GM19324 (cell line): ENCODE data around the gene RDH5.
"Not testable (repeated sequence)": the region's sequence is repeated elsewhere in the genome, so short reads cannot be mapped to it uniquely, and the experiment has no call there.

Source experiments
- ATAC-seq: cut with Tn5 transposase; IDR thresholded peaks from one replicate; pipeline ENCODE4 v1.9.1; 2021; ENCODE audit warnings: mild to moderate bottlenecking, moderate library complexity; ENCODE audit not compliant: unreplicated experiment, low FRiP score

Gene RDH5

DNA sequence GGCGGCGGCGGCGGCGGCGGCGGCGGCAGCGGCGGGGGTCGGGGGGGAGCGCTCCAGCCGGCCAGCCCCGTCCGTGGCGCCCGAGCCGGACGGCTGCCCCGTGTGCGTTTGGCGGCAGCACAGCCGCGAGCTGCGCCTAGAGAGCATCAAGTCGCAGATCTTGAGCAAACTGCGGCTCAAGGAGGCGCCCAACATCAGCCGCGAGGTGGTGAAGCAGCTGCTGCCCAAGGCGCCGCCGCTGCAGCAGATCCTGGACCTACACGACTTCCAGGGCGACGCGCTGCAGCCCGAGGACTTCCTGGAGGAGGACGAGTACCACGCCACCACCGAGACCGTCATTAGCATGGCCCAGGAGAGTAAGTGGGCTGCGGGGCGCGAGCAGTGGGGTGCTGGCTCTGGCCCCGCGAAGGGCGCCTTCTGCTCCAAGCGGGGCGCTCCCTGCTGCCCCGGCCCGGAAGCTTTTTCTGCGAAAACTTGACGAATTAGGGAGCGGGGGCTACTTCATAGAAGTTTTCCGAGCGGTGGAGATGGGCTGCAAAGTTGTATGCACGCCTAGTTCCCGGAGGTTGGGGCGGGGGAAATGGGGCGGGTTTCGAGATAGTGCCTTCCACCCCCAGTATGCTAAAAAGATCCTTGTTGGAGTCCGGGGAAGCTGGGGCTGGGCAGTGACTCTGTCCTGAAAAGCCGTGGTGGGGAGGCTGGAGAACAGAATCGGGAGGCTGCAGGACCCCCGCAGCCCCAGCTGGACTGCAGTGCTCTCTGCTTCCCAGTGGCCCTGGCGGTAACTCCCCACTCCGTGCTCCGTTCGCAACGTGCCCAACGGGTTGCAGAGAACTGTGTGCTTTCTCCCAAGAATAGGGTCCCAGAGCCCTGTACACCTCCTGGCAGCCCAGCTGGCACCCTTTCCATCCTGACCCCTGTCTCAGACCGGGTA, 23.5 kb downstream of the RDH5 start:
- ATAC-seq, result peak; percentile 44

DNA sequence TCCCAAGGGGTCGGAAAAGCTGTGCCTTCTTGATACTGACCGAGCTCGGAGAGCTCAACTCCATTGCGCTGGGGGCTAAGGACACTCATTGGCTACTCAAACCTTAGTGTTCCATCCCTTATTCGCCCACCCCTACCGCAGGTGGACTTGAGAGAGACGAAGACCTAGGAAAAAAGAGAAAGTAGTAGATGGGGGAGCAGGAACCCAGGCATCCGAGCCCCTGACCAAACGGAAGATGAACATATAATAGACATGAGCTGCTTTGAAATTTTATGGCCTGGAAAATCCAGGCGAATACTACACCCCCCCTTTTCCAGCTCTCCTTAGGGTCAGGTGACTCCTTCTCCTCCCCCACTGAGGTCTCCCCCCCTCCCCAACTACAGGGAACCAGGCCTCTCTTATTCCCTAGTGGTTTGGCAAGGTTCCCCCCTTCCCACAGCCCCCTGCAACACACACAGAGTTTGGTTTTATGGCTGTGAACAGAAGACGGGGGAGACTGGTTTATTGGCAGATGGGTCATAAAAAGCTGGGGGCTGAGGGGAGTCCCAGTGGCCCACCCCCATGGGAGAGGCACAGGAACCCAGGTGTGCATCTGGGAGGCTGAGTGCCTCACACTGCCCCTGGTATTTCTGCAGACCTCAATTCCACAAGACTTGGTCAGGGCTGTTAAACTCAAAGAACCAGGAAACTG, 24.3 kb downstream of the RDH5 start:
- no peak for ATAC-seq

DNA sequence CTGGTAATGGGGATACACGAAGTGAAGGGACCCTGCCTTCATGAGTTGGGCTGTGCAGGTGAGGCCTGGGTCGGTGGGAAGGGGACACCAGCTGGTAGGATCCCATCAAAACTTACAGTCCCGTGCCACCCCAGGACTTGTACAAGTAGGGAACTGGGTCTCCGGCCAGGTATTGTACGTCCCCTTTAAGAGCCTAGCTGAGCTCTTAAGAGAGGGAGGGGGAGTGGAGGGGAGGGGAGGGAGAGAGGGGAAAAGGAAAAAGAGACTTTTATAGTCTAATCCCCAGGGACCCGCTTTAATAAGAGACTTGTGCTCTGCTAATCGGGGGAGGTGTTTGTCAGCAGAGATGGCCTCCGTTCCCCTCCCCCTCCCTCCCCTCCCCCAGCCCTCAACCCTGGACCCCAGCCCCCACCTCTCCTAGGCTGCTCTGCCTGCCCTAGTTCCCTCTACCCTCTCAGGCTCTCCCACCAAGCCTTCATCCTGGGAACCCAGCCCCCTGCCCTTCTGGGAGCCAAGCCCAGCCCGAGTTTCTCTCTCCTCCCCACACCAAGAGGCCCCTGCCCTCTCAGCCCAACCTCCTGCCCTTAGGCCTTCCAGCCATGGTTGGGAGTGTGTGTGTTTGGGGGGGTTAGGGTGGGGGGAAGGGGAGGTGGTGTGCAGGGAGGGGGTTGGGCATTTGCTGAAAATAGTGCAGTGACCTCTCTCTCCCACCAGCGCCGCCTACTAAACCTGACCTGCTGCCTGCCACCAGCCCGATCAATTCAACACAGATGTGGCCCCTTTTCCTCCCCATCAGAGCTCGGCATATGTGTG, 25.4 kb downstream of the RDH5 start:
- no peak for ATAC-seq

DNA sequence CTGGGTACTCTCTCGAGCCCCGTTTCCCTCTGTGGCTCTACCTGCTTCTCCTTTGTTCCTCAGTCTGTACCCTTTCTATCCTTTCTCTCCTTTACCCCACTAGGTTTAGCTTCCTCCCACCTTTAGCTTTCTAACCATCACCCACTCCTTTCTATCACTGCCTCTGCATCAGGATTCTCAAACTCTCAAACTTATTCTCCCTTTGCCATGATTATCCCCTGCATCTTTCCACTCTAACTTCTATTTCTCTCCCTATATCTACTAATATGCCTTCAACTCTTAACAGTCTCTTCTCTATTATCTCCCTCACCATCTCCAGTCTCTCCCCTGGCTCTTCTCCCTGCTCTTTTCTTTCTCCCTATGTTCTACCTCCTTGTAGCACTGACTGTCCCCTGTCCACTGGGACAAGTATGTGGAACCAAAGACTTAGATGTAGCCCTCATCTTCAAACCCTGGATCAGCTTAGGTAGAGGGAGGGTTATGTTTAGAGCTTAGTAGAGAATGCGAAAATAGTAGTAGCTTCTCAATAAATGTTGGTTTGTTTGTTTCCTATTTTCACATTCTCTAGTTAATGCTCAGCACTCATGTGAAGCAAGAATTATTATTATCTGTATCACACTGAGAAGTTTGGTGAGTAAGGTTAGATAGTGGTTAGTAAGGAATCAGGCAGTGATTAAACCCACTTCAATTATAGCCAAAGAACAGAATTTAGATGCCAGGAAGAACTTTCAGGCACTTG, 26.1 kb downstream of the RDH5 start:
- no peak for ATAC-seq

DNA sequence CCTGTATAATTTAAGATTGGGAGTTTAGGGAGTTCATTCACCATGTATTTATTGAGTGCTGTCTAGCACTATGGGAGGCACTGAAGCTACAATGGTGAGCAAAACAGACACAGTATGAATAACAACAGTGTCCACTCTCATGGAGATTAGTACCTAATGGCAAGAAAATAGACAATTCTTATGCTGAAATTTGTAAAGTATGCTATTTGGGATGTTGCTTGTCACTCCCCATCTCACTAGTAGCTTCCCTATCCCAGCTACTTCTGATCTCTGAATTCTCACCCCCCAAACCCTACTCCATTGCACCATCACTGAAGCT, 26.7 kb downstream of the RDH5 start:
- ATAC-seq, result no peak

DNA sequence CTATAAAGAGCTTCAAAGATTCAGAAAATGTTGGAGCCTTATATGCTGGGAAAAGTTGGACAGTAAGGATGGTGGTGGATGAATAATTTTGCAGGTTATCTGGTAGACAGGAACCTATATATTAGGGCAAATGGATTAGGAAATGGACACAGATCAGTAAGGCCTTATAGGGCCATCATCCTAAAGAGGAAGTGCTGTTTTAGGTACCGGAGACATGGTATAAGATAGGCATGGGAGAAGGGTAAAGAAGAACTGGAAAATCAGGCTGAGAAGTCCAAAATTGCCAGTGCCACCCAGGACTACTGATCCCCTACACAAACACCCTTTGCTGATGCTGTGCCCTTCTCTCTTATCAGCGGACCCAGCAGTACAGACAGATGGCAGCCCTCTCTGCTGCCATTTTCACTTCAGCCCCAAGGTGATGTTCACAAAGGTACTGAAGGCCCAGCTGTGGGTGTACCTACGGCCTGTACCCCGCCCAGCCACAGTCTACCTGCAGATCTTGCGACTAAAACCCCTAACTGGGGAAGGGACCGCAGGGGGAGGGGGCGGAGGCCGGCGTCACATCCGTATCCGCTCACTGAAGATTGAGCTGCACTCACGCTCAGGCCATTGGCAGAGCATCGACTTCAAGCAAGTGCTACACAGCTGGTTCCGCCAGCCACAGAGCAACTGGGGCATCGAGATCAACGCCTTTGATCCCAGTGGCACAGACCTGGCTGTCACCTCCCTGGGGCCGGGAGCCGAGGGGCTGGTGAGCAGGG, 28.2 kb downstream of the RDH5 start:
- ATAC-seq, result no peak

DNA sequence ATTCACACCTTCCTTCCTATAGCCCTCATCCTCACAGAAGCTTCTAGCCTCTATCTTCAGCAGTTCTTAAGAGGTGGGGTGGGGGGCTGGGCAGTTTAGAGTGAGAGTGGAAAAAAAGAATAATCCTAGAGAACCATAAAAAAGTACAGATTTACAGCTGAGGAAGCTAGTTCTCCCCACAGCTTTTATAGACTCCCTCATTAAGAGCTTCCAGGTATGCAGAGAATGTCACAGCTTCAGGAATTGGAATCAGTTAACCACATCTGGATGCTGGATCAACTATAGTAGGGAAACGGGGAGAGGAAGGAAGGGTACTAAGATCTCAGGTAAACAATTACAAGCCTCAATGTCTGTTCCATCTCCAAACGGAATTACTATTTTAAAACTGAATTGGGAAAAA, 35.1 kb downstream of the RDH5 start:
- ATAC-seq, result no peak

DNA sequence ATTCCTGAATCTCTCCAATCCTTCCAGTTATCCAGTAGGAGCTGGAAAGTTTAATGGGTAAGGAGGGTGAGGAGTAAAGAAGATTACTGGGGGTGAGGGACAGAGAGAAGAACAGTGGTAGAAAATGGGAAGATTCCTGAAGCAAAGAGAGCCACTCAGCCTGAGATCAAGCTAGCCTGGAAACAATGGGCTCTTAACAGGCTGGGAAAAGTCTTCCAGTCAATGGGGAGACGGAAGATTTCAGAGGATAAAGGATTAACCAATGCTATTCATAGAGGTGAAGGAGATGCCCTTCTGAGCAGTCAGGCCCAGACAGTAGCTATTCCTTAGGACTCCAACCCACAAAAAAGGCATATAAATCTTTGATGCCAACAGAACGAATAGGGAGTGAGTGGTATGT, 37.5 kb downstream of the RDH5 start:
- ATAC-seq, result no peak

DNA sequence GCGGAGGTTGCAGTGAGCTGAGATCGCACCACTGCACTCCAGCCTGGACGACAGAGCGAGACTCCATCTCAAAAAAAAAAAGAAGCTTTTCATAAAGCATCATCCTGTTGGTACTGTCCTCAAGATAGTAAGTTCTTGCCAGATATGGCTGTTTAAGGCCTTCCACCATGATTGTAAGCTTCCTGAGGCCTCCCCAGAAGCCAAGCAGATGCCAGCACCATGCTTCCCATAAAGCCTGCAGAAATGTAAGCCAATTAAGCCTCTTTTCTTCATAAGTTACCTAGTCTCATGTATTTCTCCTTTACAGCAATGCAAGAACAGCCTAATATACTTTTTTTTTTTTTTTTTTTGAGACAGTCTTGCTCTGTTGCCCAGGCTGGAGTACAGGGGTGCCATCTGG, 38.4 kb downstream of the RDH5 start:
- not testable (repeated sequence) for ATAC-seq

DNA sequence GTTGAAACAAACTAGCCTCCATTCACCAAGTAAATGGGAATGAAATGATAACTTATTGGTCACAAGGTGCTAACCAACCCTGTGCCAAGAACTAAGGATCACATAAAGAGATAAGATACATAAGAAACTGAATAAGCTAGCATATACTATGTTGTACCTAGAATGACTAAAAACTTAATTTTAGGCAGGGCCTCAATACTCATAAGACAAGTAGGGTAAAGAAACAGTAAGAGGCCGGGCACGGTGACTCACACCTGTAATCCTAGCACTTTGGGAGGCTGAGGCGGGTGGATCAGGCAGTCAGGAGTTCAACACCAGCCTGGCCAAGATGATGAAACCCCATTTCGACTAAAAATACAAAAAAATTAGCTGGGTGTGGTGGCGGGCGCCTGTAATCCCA, 40.5 kb downstream of the RDH5 start:
- no peak for ATAC-seq

DNA sequence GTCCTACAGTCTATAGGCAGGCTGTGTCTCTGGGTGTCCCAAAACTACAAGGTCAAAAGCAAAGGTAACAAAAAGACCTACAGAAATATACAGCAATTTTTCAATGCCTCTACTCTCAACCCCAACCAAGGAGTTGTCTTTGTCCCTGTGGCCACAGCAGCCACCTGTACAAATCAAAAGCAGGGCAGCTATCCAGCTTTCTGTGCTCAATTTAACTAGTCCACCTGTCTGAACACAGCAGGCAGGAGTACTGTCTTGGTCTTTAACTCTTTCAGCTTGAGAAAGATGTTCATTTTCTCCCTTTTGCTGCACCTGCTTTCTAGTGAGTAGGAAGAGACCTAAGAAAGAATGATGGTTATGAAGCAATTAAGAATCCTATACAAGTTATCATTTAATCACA, 42.5 kb downstream of the RDH5 start:
- no peak for ATAC-seq

DNA sequence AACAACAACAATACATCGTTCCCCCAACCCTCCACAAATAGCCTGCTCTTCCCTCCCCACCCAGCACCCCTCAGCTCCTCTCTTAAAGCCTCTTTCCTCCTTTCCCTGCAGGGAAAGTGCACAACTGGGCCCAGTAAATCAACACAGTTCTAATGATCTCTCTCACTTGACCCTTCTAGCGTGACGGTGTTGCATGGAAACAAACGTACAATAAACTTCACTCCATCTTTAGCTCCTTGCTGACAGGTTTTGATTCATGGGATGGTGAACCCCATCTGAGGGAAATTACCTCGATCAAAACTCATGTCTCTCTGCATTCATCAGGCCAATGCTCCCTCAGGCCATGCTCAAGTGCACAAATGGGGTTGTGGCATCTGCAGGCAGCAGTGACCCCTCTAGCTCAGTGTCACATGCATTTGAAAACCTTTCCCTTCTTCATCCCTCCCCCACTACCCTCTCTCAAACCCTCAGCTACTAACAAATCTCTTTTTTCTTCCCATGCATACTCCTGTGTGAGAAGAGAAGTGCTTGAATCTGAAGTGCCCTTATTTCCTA, 45.6 kb downstream of the RDH5 start:
- no peak for ATAC-seq

DNA sequence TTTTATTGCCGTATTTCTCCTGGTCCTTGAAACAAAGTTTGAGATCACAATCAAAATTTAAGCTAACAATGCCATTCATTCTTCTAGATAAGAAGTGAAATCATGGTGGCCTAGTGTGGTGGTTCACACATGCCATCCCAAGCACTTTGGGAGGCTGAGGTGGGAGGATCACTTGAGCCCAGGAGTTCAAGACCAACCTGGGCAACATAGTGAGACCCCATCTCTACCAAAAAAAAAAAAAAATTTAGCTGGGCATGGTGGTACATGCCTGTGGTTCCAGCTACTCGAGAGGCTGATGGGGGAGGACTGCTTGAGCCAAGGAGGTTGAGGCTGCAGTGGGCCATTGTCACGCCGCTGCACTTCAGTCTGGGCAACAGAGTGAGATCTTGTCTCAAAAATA, 47.0 kb downstream of the RDH5 start:
- ATAC-seq, result no peak

DNA sequence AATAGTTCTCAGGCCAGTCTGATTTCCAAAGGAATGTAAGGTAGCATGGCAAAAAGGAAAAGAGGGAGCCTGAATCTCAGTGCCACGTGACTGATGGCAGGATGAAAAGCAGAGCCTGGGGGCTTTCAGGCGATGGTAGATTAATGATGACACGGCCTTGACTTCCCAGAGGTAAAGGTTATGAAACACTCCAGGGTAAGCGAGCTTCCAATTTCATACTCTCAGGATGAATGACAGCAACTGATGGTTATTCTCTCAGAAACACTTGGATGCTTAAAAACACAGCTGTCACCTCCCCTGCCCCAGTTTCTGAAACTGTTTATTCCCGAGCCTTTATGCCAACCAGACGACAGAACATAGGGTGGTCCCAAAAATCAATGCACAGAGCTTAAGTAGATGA, 51.5 kb downstream of the RDH5 start:
- no peak for ATAC-seq
